ENCODE data around the gene PML.

PML gene

GRCh38 chr15:73996267-73996666, 1.8 kb downstream of the PML start:
- no peaks in the 10 kb centered on the region for H3K27me3 ChIP-seq (ENCODE audit: insufficient read depth, poor library complexity, severe bottlenecking)
- H3K27ac ChIP-seq (replicated peaks), result peak overlapping the region; percentile 81
- TF ChIP-seq GABPA (IDR thresholded peaks at IDR 0.05; ENCODE audit: low read depth) (no peak), SPI1 (IDR thresholded peaks at IDR 0.05; ENCODE audit: borderline replicate concordance, low read depth) (no peak), POLR2AphosphoS5 (IDR thresholded peaks at IDR 0.05; ENCODE audit: low read depth) (no peak)
- TF ChIP-seq, protein P1, sequence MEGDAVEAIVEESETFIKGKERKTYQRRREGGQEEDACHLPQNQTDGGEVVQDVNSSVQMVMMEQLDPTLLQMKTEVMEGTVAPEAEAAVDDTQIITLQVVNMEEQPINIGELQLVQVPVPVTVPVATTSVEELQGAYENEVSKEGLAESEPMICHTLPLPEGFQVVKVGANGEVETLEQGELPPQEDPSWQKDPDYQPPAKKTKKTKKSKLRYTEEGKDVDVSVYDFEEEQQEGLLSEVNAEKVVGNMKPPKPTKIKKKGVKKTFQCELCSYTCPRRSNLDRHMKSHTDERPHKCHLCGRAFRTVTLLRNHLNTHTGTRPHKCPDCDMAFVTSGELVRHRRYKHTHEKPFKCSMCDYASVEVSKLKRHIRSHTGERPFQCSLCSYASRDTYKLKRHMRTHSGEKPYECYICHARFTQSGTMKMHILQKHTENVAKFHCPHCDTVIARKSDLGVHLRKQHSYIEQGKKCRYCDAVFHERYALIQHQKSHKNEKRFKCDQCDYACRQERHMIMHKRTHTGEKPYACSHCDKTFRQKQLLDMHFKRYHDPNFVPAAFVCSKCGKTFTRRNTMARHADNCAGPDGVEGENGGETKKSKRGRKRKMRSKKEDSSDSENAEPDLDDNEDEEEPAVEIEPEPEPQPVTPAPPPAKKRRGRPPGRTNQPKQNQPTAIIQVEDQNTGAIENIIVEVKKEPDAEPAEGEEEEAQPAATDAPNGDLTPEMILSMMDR (IDR thresholded peaks at IDR 0.05; ENCODE audit: insufficient read depth, low read length), result no peak
- TF ChIP-seq, protein P2, sequence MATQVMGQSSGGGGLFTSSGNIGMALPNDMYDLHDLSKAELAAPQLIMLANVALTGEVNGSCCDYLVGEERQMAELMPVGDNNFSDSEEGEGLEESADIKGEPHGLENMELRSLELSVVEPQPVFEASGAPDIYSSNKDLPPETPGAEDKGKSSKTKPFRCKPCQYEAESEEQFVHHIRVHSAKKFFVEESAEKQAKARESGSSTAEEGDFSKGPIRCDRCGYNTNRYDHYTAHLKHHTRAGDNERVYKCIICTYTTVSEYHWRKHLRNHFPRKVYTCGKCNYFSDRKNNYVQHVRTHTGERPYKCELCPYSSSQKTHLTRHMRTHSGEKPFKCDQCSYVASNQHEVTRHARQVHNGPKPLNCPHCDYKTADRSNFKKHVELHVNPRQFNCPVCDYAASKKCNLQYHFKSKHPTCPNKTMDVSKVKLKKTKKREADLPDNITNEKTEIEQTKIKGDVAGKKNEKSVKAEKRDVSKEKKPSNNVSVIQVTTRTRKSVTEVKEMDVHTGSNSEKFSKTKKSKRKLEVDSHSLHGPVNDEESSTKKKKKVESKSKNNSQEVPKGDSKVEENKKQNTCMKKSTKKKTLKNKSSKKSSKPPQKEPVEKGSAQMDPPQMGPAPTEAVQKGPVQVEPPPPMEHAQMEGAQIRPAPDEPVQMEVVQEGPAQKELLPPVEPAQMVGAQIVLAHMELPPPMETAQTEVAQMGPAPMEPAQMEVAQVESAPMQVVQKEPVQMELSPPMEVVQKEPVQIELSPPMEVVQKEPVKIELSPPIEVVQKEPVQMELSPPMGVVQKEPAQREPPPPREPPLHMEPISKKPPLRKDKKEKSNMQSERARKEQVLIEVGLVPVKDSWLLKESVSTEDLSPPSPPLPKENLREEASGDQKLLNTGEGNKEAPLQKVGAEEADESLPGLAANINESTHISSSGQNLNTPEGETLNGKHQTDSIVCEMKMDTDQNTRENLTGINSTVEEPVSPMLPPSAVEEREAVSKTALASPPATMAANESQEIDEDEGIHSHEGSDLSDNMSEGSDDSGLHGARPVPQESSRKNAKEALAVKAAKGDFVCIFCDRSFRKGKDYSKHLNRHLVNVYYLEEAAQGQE (IDR thresholded peaks at IDR 0.05; ENCODE audit: insufficient replicate concordance, low read depth), result no peak
- DNase-seq (ENCODE audit: low read depth in 1 of 2, low spot score in 1 of 2), result no peak
- H3K4me3 ChIP-seq (replicated peaks; ENCODE audit: insufficient read depth, low read length), result peak overlapping the region; percentile 86

DNA sequence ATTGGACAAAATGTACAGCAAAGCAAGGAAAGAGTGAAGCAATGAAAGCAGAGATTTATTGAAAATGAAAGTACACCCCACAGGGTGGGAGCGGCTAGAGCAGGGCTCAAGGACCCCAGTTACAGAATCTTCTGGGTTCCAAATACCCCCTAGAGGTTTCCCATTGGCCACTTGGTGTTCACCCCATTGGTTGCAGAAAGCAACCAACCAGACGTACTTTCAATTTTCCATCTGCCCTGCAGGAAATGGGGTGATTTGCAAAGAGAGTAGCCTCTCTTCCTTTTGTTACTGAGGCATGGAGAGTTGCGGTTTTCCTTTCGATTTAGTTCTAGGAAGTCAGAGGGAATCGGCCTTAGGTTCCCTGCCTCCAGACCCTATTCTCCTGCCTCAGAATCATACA, 2.4 kb downstream of the PML start:
- Histone ChIP-seq H3K27me3 (ENCODE audit: insufficient read depth, poor library complexity, severe bottlenecking) (no peaks in the 10 kb centered on the region), H3K27ac (replicated peaks) (peak overlapping the region; percentile 81), H3K4me3 (replicated peaks; ENCODE audit: insufficient read depth, low read length) (peak overlapping the region; percentile 86)
- TF ChIP-seq, protein P2 (IDR thresholded peaks at IDR 0.05; ENCODE audit: insufficient replicate concordance, low read depth), result no peak
- TF ChIP-seq SPI1 (IDR thresholded peaks at IDR 0.05; ENCODE audit: borderline replicate concordance, low read depth) (no peak), POLR2AphosphoS5 (IDR thresholded peaks at IDR 0.05; ENCODE audit: low read depth) (no peak), GABPA (IDR thresholded peaks at IDR 0.05; ENCODE audit: low read depth) (no peak)
- TF ChIP-seq, protein P1 (IDR thresholded peaks at IDR 0.05; ENCODE audit: insufficient read depth, low read length), result no peak
- peak in 1 of 2 experiments; percentile 47 for DNase-seq (ENCODE audit: low read depth in 1 of 2, low spot score in 1 of 2)

GRCh38 chr15:73997986-73998385, 3.5 kb downstream of the PML start:
- H3K4me3 ChIP-seq (replicated peaks; ENCODE audit: insufficient read depth, low read length), result no peak overlapping the region
- no peak for TF ChIP-seq GABPA (IDR thresholded peaks at IDR 0.05; ENCODE audit: low read depth)
- TF ChIP-seq SPI1 (IDR thresholded peaks at IDR 0.05; ENCODE audit: borderline replicate concordance, low read depth), result no peak
- TF ChIP-seq, protein P2 (IDR thresholded peaks at IDR 0.05; ENCODE audit: insufficient replicate concordance, low read depth), result no peak
- DNase-seq (ENCODE audit: low read depth in 1 of 2, low spot score in 1 of 2), result no peak
- no peaks in the 10 kb centered on the region for H3K27me3 ChIP-seq (ENCODE audit: insufficient read depth, poor library complexity, severe bottlenecking)
- H3K27ac ChIP-seq (replicated peaks), result no peak overlapping the region
